ENCODE results near the gene MMP27.
A peak's percentile ranks its signal among the peaks of the same experiment; 100 is the strongest.

MMP27 gene

GRCh38 chr11:102703826-102704493 lies 1.6 kb downstream of the MMP27 start:
- DNase-seq (ENCODE audit: low read depth in 2 of 3, low spot score in 2 of 3), result no peak

- no peak for DNase-seq (ENCODE audit: low read depth in 2 of 3, low spot score in 2 of 3)
These were observed 10.4 kb downstream of the MMP27 start for GRCh38 chr11:102695201-102695600.

GRCh38 chr11:102685754-102686153 lies 19.8 kb downstream of the MMP27 start:
- no peak for DNase-seq (ENCODE audit: low read depth in 2 of 3, low spot score in 2 of 3)

GRCh38 chr11:102685338-102685737 lies 20.2 kb downstream of the MMP27 start:
- no peak for DNase-seq (ENCODE audit: low read depth in 2 of 3, low spot score in 2 of 3)

GRCh38 chr11:102683277-102683676 lies 22.3 kb downstream of the MMP27 start:
- DNase-seq (ENCODE audit: low read depth in 2 of 3, low spot score in 2 of 3), result no peak

- DNase-seq (ENCODE audit: low read depth in 2 of 3, low spot score in 2 of 3), result no peak
These were observed 24.6 kb downstream of the MMP27 start for GRCh38 chr11:102680945-102681344.

GRCh38 chr11:102678022-102678421 lies 27.5 kb downstream of the MMP27 start:
- DNase-seq (ENCODE audit: low read depth in 2 of 3, low spot score in 2 of 3), result no peak

- DNase-seq (ENCODE audit: low read depth in 2 of 3, low spot score in 2 of 3), result no peak
These were observed 29.5 kb downstream of the MMP27 start for GRCh38 chr11:102676084-102676483.

- DNase-seq (ENCODE audit: low read depth in 2 of 3, low spot score in 2 of 3), result no peak
These were observed 35.9 kb downstream of the MMP27 start for GRCh38 chr11:102669664-102670063.

- peak in 1 of 3 experiments; percentile 10 for DNase-seq (ENCODE audit: low read depth in 2 of 3, low spot score in 2 of 3)
These were observed 39.1 kb downstream of the MMP27 start for GRCh38 chr11:102666331-102666957.

GRCh38 chr11:102664001-102664752 lies 41.4 kb downstream of the MMP27 start:
- DNase-seq (ENCODE audit: low read depth in 2 of 3, low spot score in 2 of 3), result no peak

GRCh38 chr11:102662607-102663006 lies 43.0 kb downstream of the MMP27 start:
- DNase-seq (ENCODE audit: low read depth in 2 of 3, low spot score in 2 of 3), result no peak

GRCh38 chr11:102661040-102661439 lies 44.5 kb downstream of the MMP27 start:
- no peak for DNase-seq (ENCODE audit: low read depth in 2 of 3, low spot score in 2 of 3)

GRCh38 chr11:102656528-102656927 lies 49.0 kb downstream of the MMP27 start:
- DNase-seq (ENCODE audit: low read depth in 2 of 3, low spot score in 2 of 3), result no peak

- DNase-seq (ENCODE audit: low read depth in 2 of 3, low spot score in 2 of 3), result no peak
These were observed 50.0 kb downstream of the MMP27 start for GRCh38 chr11:102655547-102655946.

GRCh38 chr11:102654761-102655160 lies 50.8 kb downstream of the MMP27 start:
- no peak for DNase-seq (ENCODE audit: low read depth in 2 of 3, low spot score in 2 of 3)

GRCh38 chr11:102653744-102654291 lies 51.8 kb downstream of the MMP27 start:
- no peak for DNase-seq (ENCODE audit: low read depth in 2 of 3, low spot score in 2 of 3)

- DNase-seq (ENCODE audit: low read depth in 2 of 3, low spot score in 2 of 3), result no peak
These were observed 58.1 kb downstream of the MMP27 start for GRCh38 chr11:102647430-102647829.

GRCh38 chr11:102643941-102644340 lies 61.6 kb downstream of the MMP27 start:
- no peak for DNase-seq (ENCODE audit: low read depth in 2 of 3, low spot score in 2 of 3)
